GM12864 (cell line): ENCODE data around the gene SLC22A1.

Source experiments
- DNase-seq: peaks from one replicate; pipeline ENCODE4 v3.0.0-alpha.2; 2011; ENCODE audit warnings: low read depth
- H3K4me3 ChIP-seq: 2 replicates; pipeline ENCODE4 v1.5.1; 2011; ENCODE audit warnings: mild to moderate bottlenecking, low read depth, low read length, control low read depth
- CTCF ChIP-seq: IDR thresholded peaks from 2 replicates; pipeline ENCODE4 v1.5.1; 2011; ENCODE audit warnings: low read depth, mild to moderate bottlenecking, moderate library complexity, low read length, control low read depth, inconsistent platforms; ENCODE audit errors: missing control alignments

SLC22A1 gene

GRCh38 chr6:160104821-160105517 is 16.6 kb upstream of the SLC22A1 start:
- H3K4me3 ChIP-seq: no peak overlapping the region
- TF ChIP-seq CTCF: no peak
- no peak for DNase-seq

GRCh38 chr6:160106010-160106409 is 15.6 kb upstream of the SLC22A1 start:
- TF ChIP-seq CTCF: no peak
- no peak overlapping the region for H3K4me3 ChIP-seq
- no peak for DNase-seq

DNA sequence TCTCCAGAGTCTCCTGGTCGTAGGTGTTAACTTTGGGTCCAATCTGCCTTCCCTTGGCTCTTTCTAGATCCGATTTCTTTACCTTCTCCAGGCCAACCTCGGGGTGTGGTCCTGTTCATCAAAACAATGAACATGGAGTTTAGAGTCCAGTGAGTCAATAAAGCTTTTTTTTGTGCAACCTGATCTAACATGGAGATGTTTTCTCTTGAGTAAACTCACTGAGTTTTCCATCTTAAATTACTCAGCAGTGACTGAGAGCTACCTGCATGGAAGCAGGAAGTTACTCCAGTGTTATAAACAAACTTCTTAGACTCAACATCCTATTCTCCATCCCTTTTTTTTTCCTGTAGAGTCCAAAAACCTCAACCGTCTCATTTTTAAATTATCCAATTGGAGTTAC is 14.9 kb upstream of the SLC22A1 start:
- TF ChIP-seq CTCF: no peak
- H3K4me3 ChIP-seq: no peak overlapping the region

DNA sequence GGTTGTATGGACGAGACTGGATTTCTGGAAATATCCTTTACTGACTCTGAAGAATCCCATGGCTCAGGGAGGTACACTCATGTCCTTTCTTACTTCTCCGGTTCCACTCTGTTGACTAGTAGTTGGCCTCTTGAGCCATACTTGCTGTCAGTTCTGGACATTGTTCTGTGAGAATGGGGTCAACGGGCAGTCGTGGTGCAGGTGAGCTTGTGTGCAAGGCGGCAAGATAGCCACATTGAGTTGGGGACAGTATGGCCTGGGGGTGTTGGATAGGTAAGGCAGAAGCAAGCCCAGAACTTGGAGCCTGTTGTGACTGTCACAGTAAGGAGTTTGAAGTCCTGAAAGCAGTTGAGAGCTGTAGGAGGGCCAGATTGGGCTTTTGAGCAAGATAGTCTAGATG is 13.5 kb upstream of the SLC22A1 start:
- no peak for TF ChIP-seq CTCF
- H3K4me3 ChIP-seq: no peak overlapping the region
- DNase-seq: no peak

More for the DNA sequence above, 14.9 kb upstream of the SLC22A1 start:
- DNase-seq: no peak

- no peak overlapping the region for H3K4me3 ChIP-seq
- no peak for TF ChIP-seq CTCF
- no peak for DNase-seq
These were observed 11.0 kb upstream of the SLC22A1 start for GRCh38 chr6:160110586-160111123.

GRCh38 chr6:160111806-160112205 is 9.8 kb upstream of the SLC22A1 start:
- no peak for TF ChIP-seq CTCF
- no peak for DNase-seq
- no peak overlapping the region for H3K4me3 ChIP-seq
